Activated naive CD8-positive, alpha-beta T cell treated with anti-CD3 and anti-CD28 coated beads for 36 hours (primary cell): ENCODE measurements around the gene CAPN1. TPM values are rescaled to one million over a fixed set of nuclear protein-coding genes. Genes with fewer than 3 reads are reported as not detected.
"Not testable (repeated sequence)": the region's sequence is repeated elsewhere in the genome, so short reads cannot be mapped to it uniquely, and the experiment has no call there.

Source experiments
- DNase-seq: peaks from one replicate; pipeline ENCODE4 v3.0.0; 2021
- H3K27ac Mint-ChIP-seq: one replicate; pipeline ENCODE4 v1.8.0; 2022; ENCODE audit warnings: mild to moderate bottlenecking, moderate library complexity, mixed read lengths
- H3K27me3 Mint-ChIP-seq: one replicate; pipeline ENCODE4 v1.8.0; 2022; ENCODE audit warnings: mild to moderate bottlenecking, mixed read lengths
- H3K36me3 Mint-ChIP-seq: one replicate; pipeline ENCODE4 v1.8.0; 2021; ENCODE audit warnings: mild to moderate bottlenecking, mixed read lengths
- H3K4me1 Mint-ChIP-seq: one replicate; pipeline ENCODE4 v1.8.0; 2021; ENCODE audit warnings: mixed read lengths
- H3K4me3 Mint-ChIP-seq: one replicate; pipeline ENCODE4 v1.8.0; 2022; ENCODE audit warnings: mild to moderate bottlenecking, moderate library complexity, mixed read lengths
- H3K9me3 Mint-ChIP-seq: one replicate; pipeline ENCODE4 v1.8.0; 2022; ENCODE audit warnings: mixed read lengths
- total RNA-seq, 2 experiments: library from RNA; stranded (reverse); gene quantifications; one replicate each; pipeline ENCODE4 v1.2.3, GENCODE V29; 2021

CAPN1 gene
- total RNA-seq, 2 experiments from 2014 or later: 57.9 to 66.7 TPM

DNA sequence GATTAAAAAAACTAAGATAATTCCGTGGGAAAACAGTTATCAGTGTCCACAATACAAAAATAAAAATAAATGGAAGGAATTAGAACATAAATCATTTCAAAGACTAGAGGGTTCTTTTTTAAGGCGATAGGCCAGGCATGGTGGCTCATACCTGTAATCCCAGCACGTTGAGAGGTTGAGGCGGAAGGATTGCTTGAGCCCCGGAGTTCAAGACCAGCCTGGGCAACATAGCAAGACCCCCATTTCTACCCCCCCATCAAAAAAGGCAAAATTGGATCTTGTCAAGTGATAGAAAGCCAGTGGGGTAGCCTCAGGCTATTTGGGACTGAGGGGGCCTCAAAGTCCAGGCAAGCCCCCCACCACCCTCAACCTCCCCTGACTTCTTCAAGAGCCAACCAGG lies 59.4 kb downstream of the CAPN1 start:
- DNase-seq: no peak
- Mint-ChIP-seq H3K36me3 (peaks cover 4% of the 10 kb centered on the region), H3K27ac (no peak overlapping the region), H3K27me3 (no peaks in the 10 kb centered on the region), H3K9me3 (peaks cover 6% of the 10 kb centered on the region), H3K4me1 (no peaks in the 10 kb centered on the region), H3K4me3 (no peak overlapping the region)

DNA sequence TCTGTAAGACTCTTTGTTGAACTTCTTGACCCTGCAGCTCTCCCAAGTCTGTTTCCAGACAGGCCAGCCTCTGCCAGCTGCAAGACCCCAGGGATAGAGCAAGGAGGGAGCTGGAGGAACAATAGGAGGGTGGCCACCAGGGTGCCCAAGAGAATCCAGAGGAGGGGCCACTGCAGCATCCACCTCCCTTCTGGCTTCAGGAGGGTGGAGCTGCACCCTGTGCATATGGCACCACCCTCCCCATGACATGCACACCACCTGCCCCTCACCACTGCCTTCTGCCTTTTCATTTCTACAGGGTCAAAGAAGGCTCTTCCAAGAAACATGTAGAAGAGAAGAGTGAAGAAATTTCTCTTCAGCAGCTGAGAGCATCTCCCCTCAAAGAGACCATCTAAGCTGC lies 60.0 kb downstream of the CAPN1 start:
- DNase-seq: no peak
- H3K27me3 Mint-ChIP-seq: no peaks in the 10 kb centered on the region
- peaks cover 4% of the 10 kb centered on the region for H3K36me3 Mint-ChIP-seq
- no peak overlapping the region for H3K27ac Mint-ChIP-seq
- H3K9me3 Mint-ChIP-seq: peaks cover 6% of the 10 kb centered on the region
- no peaks in the 10 kb centered on the region for H3K4me1 Mint-ChIP-seq
- no peak overlapping the region for H3K4me3 Mint-ChIP-seq

DNA sequence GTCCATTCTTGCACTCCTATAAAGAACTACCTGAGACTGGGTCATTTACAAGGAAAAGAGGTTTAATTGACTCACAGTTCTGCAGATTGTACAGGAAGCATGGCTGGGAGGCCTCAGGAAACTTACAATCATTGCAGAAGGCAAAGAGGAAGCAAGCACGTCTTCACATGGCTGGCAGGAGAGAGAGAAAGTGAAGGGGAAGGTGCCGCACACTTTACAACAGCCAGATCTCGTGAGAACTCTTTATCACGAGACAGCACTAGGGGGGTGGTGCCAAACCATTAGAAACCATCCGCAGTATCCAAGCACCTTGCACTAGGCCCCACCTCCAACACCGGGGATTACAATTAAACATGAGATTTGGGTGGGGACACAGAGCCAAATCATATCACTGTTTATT lies 60.7 kb downstream of the CAPN1 start:
- Mint-ChIP-seq H3K27me3 (no peaks in the 10 kb centered on the region), H3K4me3 (no peak overlapping the region), H3K27ac (no peak overlapping the region), H3K4me1 (no peaks in the 10 kb centered on the region), H3K36me3 (peaks cover 4% of the 10 kb centered on the region), H3K9me3 (peaks cover 6% of the 10 kb centered on the region)
- DNase-seq: no peak

DNA sequence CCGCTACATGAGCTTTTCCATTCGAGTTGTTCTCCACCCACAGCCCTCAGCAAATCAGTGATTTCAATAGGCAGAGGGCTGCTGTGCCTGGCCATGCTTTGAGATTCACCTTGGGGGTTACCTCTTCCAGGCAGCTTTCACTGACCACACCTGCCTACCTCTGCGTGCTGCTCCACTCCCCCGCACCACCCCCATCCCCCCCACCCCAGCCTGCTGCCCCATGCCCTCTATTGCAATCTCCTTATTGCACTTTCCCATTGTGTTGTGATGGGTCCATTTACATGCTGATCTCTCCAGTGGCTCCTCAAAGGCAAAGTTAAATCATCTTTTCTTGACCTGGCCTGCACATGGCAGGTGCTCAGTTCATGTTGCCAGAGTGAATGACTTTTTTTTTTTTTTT lies 62.1 kb downstream of the CAPN1 start:
- no peak for DNase-seq
- H3K4me3 Mint-ChIP-seq: no peak overlapping the region
- no peak overlapping the region for H3K27ac Mint-ChIP-seq
- H3K27me3 Mint-ChIP-seq: no peaks in the 10 kb centered on the region
- H3K9me3 Mint-ChIP-seq: peaks cover 6% of the 10 kb centered on the region
- peaks cover 4% of the 10 kb centered on the region for H3K36me3 Mint-ChIP-seq
- no peaks in the 10 kb centered on the region for H3K4me1 Mint-ChIP-seq

DNA sequence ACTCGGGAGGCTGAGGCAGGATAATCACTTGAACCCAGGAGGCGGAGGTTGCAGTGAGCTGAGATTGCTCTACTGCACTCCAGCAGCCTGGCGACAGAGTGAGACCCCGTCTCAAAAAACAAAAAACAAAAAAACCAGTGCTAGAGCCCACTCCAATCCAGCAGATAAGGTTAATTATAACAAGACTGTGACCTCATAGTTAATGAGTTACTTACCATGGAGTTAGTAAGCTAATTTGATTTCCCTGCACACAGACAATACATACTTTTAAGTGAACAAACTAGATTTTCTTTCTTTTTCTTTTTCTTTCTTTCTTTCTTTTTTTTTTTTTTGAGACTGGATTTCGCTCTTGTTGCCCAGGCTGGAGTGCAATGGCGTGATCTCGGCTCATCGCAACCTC lies 63.3 kb downstream of the CAPN1 start:
- H3K27me3 Mint-ChIP-seq, H3K4me1 Mint-ChIP-seq, H3K4me3 Mint-ChIP-seq, H3K9me3 Mint-ChIP-seq, DNase-seq, H3K27ac Mint-ChIP-seq, H3K36me3 Mint-ChIP-seq: not testable (repeated sequence)

DNA sequence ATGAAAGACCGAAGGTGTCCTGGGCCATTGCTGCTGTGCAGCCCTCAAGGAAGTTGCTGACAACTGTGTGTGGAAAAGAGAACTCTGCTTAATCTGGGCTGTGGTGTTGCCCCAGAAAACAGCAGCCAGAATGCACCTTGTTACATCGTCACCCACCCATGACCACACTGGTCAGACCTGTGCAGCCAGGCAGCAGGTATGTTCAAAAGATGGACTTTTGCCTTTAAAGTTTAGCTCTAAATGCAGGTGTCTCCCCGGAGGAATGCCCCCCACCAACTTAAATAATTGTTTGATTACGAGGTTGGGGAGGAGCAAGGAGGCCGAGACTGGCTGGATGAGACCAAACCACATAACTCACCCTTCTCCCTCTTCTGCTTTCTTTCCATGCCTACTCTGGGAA lies 64.8 kb downstream of the CAPN1 start:
- no peak overlapping the region for H3K27ac Mint-ChIP-seq
- no peaks in the 10 kb centered on the region for H3K4me1 Mint-ChIP-seq
- H3K27me3 Mint-ChIP-seq: no peaks in the 10 kb centered on the region
- H3K36me3 Mint-ChIP-seq: peaks cover 4% of the 10 kb centered on the region
- DNase-seq: no peak
- H3K4me3 Mint-ChIP-seq: no peak overlapping the region
- H3K9me3 Mint-ChIP-seq: peaks cover 5% of the 10 kb centered on the region

DNA sequence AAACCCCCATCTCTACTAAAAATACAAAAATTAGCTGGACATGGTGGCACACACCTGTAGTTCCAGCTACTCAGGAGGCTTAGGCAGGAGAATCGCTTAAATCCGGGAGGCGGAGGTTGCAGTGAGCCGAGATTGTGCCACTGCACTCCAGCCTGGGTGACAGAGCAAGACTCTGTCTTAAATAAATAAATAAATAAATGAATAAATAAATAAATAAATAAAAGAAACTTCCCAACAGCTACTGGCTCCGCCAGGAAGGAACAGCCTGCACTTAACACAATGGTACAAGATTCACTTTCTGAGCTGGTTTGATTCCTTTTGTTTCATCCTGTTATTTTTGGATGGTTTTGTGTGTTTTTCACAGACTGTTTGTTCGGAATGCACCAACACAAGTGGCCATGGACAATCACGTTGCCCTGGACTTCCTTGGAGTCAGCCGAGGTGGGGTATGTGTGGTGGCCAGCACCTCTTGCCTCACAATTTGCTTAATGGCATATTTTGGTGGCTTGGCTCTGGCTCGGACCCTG lies 66.5 kb downstream of the CAPN1 start:
- not testable (repeated sequence) for H3K9me3 Mint-ChIP-seq, H3K4me3 Mint-ChIP-seq, DNase-seq, H3K27me3 Mint-ChIP-seq, H3K4me1 Mint-ChIP-seq, H3K36me3 Mint-ChIP-seq, H3K27ac Mint-ChIP-seq

DNA sequence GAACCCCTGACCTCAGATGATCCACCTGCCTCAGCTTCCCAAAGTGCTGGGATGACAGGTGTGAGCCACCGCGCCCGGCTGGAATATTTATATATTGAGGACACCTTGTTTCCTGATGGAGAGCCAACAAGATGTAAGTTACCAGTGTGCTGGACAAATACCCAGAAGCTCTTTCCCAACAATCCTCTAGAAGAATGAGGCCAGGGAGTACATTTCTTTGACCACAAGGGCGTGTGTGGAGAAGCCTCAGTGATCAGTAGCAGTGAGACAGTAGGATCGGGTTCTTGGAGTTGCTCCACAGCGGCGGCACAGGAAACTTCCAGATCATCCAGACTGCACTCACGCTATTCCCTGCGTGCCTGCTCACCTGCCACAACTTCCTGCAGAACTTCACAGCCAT lies 69.7 kb downstream of the CAPN1 start:
- Mint-ChIP-seq H3K27me3 (peaks cover 3% of the 10 kb centered on the region), H3K9me3 (no peaks in the 10 kb centered on the region), H3K36me3 (no peaks in the 10 kb centered on the region), H3K4me3 (no peak overlapping the region), H3K27ac (no peak overlapping the region), H3K4me1 (no peaks in the 10 kb centered on the region)
- DNase-seq: no peak

DNA sequence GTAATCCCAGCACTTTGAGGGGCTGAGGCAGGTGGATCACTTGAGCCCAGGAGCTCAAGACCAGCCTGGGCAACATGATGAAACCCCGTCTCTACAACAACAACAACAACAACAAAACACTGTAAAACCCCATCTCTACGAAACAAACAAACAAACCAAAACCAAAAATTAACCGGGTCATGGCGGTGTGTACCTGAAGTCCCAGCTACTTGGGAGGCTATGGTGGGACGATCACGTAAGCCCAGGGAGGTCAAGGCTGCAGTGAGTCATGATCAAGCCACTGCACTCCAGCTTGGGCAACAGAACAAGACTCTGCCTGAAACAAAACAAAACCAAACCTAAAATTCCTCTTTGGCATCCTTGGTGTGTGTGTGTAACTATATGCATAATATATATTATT lies 73.0 kb downstream of the CAPN1 start:
- Mint-ChIP-seq H3K4me3 (no peak overlapping the region), H3K27me3 (peaks cover 3% of the 10 kb centered on the region), H3K9me3 (no peaks in the 10 kb centered on the region), H3K36me3 (no peaks in the 10 kb centered on the region), H3K27ac (no peak overlapping the region), H3K4me1 (no peaks in the 10 kb centered on the region)
- DNase-seq: no peak

DNA sequence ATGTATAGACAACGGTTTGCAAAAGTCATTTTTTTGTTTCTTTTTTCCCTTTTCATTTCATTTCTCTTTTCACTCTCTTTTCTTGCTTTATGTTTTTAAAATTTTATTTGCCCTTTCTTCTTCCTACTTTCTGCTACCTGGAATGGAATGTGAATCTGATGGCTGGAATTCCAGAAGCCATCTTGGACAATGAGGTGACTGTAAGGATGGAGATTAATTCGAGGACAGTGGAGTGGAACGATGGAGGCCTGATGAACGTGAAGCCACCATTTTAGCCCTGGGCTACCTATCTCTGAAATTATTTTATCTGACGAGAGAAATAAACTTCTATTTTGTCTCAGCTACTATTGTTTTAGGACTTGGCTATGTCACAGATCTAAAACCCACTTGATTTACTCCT lies 77.3 kb downstream of the CAPN1 start:
- peaks cover 16% of the 10 kb centered on the region for H3K36me3 Mint-ChIP-seq
- no peak for DNase-seq
- peaks cover 3% of the 10 kb centered on the region for H3K27me3 Mint-ChIP-seq
- H3K4me1 Mint-ChIP-seq: peaks cover 17% of the 10 kb centered on the region
- H3K9me3 Mint-ChIP-seq: no peaks in the 10 kb centered on the region
- H3K4me3 Mint-ChIP-seq: no peak overlapping the region
- no peak overlapping the region for H3K27ac Mint-ChIP-seq

DNA sequence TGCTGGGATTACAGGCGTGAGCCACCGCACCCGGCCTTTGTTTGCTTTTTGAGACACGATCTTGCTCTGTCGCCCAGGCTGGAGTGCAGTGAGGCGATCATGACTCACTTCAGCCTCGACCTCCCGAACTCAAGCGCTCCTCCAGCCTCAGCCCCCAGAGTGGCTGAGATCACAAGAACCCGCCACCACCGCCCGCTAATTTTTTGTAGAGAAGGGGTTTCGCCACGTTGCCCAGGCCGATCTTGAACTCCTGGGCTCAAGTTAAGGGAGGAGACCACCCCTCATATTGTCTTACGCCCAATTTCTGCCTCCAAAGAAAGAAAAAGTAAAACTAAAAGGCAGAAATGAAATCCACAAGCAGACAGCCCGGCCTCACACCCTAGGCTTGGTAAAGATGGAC lies 78.6 kb downstream of the CAPN1 start:
- H3K9me3 Mint-ChIP-seq: no peaks in the 10 kb centered on the region
- peak overlapping the region; percentile 14 for H3K4me3 Mint-ChIP-seq
- H3K4me1 Mint-ChIP-seq: peaks cover 24% of the 10 kb centered on the region
- H3K27ac Mint-ChIP-seq: no peak overlapping the region
- H3K27me3 Mint-ChIP-seq: no peaks in the 10 kb centered on the region
- peaks cover 23% of the 10 kb centered on the region for H3K36me3 Mint-ChIP-seq
- DNase-seq: no peak

DNA sequence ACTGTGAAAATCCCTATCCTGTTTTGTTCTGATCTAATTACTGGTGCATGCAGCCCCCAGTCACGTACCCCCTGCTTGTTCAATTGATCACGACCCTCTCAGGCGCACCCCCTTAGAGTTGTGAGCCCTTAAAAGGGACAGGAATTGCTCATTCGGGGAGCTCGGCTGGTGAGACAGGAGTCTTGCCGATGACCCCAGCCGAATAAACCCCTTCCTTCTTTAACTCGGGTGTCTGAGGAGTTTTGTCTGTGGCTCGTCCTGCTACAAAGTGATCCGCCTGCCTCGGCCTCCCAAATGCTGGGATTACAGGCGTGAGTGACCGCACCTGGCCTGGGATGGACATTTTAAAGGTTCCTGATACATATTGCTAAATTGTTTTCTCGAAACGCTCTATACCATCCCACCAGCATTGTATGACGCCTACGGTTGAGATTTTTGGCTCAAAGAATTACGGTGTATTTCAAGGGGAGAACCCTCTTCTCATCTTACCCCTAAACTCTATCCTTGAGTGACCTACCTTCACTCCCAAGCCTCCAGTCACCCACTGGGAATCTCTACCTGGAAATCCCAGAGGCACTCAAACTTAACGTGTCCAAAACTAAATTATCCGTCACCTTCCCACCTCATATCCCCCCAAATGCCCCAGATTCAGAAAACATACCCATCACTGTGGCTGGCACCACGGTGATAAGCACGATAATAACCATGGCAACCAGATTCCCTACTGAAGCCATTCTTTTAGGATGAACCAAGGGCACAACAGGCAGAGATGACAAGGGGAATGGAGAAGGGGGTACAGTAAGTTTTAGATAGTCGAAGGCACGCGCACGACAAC lies 79.2 kb downstream of the CAPN1 start:
- H3K4me3 Mint-ChIP-seq: peak overlapping the region; percentile 91
- DNase-seq: no peak
- H3K27ac Mint-ChIP-seq: peak overlapping the region; percentile 92
- no peaks in the 10 kb centered on the region for H3K9me3 Mint-ChIP-seq
- H3K36me3 Mint-ChIP-seq: peaks cover 23% of the 10 kb centered on the region
- peaks cover 27% of the 10 kb centered on the region for H3K4me1 Mint-ChIP-seq
- H3K27me3 Mint-ChIP-seq: no peaks in the 10 kb centered on the region

Other genes with a start within 250 kb of the CAPN1 start
- gene GPHA2, start 246.0 kb upstream of the CAPN1 start, total RNA-seq: not detected
- under 1 TPM in 1 of 2 experiments, not detected in 1; 0.14 TPM for gene MAJIN, start 209.8 kb upstream of the CAPN1 start, total RNA-seq
- under 1 TPM in 1 of 2 experiments, not detected in 1; 0.08 TPM for gene BATF2, start 185.0 kb upstream of the CAPN1 start, total RNA-seq
- 100 to 1,000 TPM; 114 TPM for gene ARL2, start 167.8 kb upstream of the CAPN1 start, total RNA-seq
- gene SNX15, start 154.5 kb upstream of the CAPN1 start, total RNA-seq: 1 to 10 TPM; 7.3 to 9.0 TPM
- gene SAC3D1, start 140.7 kb upstream of the CAPN1 start, total RNA-seq: 10 to 100 TPM; 16.2 to 17.3 TPM
- 10 to 100 TPM in 1 of 2 experiments, 1 to 10 TPM in 1; 9.8 to 10.3 TPM for gene NAALADL1, start 123.4 kb upstream of the CAPN1 start, total RNA-seq
- gene CDCA5, start 97.9 kb upstream of the CAPN1 start, total RNA-seq: 100 to 1,000 TPM; 130 to 134 TPM
- gene ZFPL1, start 97.7 kb upstream of the CAPN1 start, total RNA-seq: 10 to 100 TPM; 25.2 to 27.4 TPM
- 100 to 1,000 TPM in 1 of 2 experiments, 10 to 100 TPM in 1; 88.0 to 108 TPM for gene VPS51, start 85.7 kb upstream of the CAPN1 start, total RNA-seq
- 10 to 100 TPM; 12.3 to 14.7 TPM for gene TM7SF2, start 70.1 kb upstream of the CAPN1 start, total RNA-seq
- 10 to 100 TPM; 14.9 to 15.1 TPM for gene ZNHIT2, start 64.2 kb upstream of the CAPN1 start, total RNA-seq
- gene FAU, start 59.8 kb upstream of the CAPN1 start, total RNA-seq: 1,000 to 10,000 TPM; 1,087 to 1,097 TPM
- gene MRPL49, start 59.6 kb upstream of the CAPN1 start, total RNA-seq: 100 to 1,000 TPM in 1 of 2 experiments, 10 to 100 TPM in 1; 99.9 to 100 TPM
- 10 to 100 TPM; 27.5 to 29.3 TPM for gene SYVN1, start 47.4 kb upstream of the CAPN1 start, total RNA-seq
- gene SPDYC, start 11.7 kb upstream of the CAPN1 start, total RNA-seq: not detected
- gene POLA2, start 80.0 kb downstream of the CAPN1 start, total RNA-seq: 10 to 100 TPM; 73.8 to 74.5 TPM
- under 1 TPM; 0.18 to 0.54 TPM for gene CDC42EP2, start 132.9 kb downstream of the CAPN1 start, total RNA-seq
- 10 to 100 TPM; 50.5 to 54.9 TPM for gene DPF2, start 151.9 kb downstream of the CAPN1 start, total RNA-seq
- under 1 TPM; 0.49 to 0.54 TPM for gene TIGD3, start 172.8 kb downstream of the CAPN1 start, total RNA-seq
- gene SLC25A45, start 200.7 kb downstream of the CAPN1 start, total RNA-seq: 10 to 100 TPM; 15.4 to 15.7 TPM
- gene FRMD8, start 204.7 kb downstream of the CAPN1 start, total RNA-seq: 10 to 100 TPM; 33.1 to 36.3 TPM
- 100 to 1,000 TPM; 136 to 155 TPM for gene NEAT1, start 240.9 kb downstream of the CAPN1 start, total RNA-seq